ENCODE results near the gene PROSER1.
"Not testable (repeated sequence)": the region's sequence is repeated elsewhere in the genome, so short reads cannot be mapped to it uniquely, and the experiment has no call there.

Gene PROSER1

GRCh38 chr13:39023316-39023715, 14.6 kb downstream of the PROSER1 start:
- DNase-seq = no peak

GRCh38 chr13:39020853-39021462, 16.9 kb downstream of the PROSER1 start:
- no peak for DNase-seq

- no peak for DNase-seq
Measured at GRCh38 chr13:39016787-39017186, 21.1 kb downstream of the PROSER1 start.

GRCh38 chr13:39016087-39016486, 21.8 kb downstream of the PROSER1 start:
- no peak for DNase-seq

GRCh38 chr13:39013462-39013861, 24.4 kb downstream of the PROSER1 start:
- no peak for DNase-seq

- no peak for DNase-seq
Measured at GRCh38 chr13:39012608-39013007, 25.3 kb downstream of the PROSER1 start.

- not testable (repeated sequence) for DNase-seq
Measured at GRCh38 chr13:39006371-39007111, 31.3 kb downstream of the PROSER1 start.

- no peak for DNase-seq
Measured at GRCh38 chr13:38998739-38999138, 39.1 kb downstream of the PROSER1 start.

GRCh38 chr13:38993381-38993780, 44.5 kb downstream of the PROSER1 start:
- DNase-seq = no peak

- no peak for DNase-seq
Measured at GRCh38 chr13:38990693-38991092, 47.2 kb downstream of the PROSER1 start, which contains the start of gene STOML3. Gene STOML3 (minus strand): TSS chr13:38990831. CDS start chr13:38990721, 110 bp downstream.

- no peak for DNase-seq
Measured at GRCh38 chr13:38981096-38981495, 56.8 kb downstream of the PROSER1 start.

- DNase-seq = no peak
Measured at GRCh38 chr13:38980750-38981078, 57.2 kb downstream of the PROSER1 start.

- DNase-seq = no peak
Measured at GRCh38 chr13:38979891-38980749, 57.8 kb downstream of the PROSER1 start.

- no peak for DNase-seq
Measured at GRCh38 chr13:38970380-38971051, 67.4 kb downstream of the PROSER1 start.

- DNase-seq = no peak
Measured at GRCh38 chr13:38969187-38969586, 68.7 kb downstream of the PROSER1 start.

- DNase-seq = no peak
Measured at GRCh38 chr13:38967446-38967845, 70.4 kb downstream of the PROSER1 start.

- DNase-seq = no peak
Measured at GRCh38 chr13:38965281-38965680, 72.6 kb downstream of the PROSER1 start.

- DNase-seq = no peak
Measured at GRCh38 chr13:38960175-38960574, 77.7 kb downstream of the PROSER1 start.

All from NCI-H2029 (cell line).